C4-2B (cell line): ENCODE results near the gene TERC.
A peak's percentile ranks its signal among the peaks of the same experiment; 100 is the strongest.
"Not testable (repeated sequence)": the region's sequence is repeated elsewhere in the genome, so short reads cannot be mapped to it uniquely, and the experiment has no call there.

Experiments used
- H3K27ac ChIP-seq: fragments of 450-650 bp; 2 replicates; pipeline ENCODE4 v1.5.1; 2017
- ZFX ChIP-seq: fragments of 450-650 bp; IDR thresholded peaks from 2 replicates; pipeline ENCODE4 v1.6.1; 2017
- TF ChIP-seq, protein P1 (sequence below): fragments of 450-650 bp; conservative IDR thresholded peaks from 2 replicates; pipeline ENCODE4 v1.5.1; 2017; ENCODE audit warnings: mild to moderate bottlenecking

The TERC gene

DNA sequence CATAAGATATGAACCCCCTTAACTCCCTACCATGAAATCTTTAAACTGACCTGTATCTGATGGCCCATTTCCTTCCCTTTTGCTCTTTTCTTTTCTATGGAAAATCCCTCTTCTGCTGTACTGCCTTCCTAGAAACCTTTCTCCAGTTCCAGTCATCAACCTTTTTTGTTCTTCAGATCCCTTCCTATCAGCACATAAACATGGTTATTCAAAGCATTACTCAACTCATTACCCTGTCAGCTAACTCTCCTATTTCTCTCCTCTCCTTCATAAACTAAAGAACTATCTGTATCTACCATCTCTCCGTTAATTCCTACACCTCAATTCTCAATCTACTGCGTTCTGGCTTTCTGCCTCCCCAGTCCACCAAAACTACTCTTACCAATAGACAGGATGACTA, 13.0 kb downstream of the TERC start:
- H3K27ac ChIP-seq = no peak overlapping the region
- no peak for TF ChIP-seq ZFX
- TF ChIP-seq, protein P1, sequence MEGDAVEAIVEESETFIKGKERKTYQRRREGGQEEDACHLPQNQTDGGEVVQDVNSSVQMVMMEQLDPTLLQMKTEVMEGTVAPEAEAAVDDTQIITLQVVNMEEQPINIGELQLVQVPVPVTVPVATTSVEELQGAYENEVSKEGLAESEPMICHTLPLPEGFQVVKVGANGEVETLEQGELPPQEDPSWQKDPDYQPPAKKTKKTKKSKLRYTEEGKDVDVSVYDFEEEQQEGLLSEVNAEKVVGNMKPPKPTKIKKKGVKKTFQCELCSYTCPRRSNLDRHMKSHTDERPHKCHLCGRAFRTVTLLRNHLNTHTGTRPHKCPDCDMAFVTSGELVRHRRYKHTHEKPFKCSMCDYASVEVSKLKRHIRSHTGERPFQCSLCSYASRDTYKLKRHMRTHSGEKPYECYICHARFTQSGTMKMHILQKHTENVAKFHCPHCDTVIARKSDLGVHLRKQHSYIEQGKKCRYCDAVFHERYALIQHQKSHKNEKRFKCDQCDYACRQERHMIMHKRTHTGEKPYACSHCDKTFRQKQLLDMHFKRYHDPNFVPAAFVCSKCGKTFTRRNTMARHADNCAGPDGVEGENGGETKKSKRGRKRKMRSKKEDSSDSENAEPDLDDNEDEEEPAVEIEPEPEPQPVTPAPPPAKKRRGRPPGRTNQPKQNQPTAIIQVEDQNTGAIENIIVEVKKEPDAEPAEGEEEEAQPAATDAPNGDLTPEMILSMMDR = no peak

DNA sequence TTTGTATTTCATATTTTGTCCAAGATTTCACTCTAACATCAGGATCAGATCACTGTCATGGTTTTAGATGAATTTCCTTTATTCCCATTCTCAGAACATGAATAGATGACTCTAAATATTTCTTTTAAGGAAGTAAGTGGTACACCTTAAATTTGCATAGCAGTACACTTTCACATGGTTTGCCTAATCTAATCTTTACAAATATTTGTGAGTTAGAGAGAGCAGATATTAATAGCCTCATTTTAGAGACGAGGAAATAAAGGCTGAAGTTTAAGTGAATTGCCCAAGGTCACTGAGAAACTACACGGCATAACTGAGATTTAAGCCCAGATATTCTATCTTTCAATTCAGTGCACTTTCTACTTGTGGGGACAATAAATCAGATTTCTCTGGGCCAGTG, 14.2 kb downstream of the TERC start:
- H3K27ac ChIP-seq = no peak overlapping the region
- TF ChIP-seq, protein P1 = no peak

DNA sequence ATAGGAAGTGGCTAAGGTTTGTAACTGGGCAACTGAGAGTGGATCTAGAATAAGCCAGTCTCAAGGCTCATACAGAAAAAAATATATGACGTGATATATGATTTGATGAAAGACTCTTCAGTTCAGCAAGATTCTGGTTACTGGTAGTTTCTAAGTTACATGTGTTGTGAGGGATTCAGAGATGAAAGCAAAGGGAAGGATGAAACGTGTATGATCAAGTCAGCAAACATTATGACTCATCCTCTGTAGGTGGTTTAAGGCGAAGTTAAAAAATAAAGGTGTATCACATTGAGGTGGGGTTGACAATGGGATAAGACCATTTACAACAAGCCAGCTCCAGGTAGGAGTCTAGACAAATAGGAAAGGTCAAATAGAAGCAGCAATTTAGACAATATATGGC, 16.2 kb downstream of the TERC start:
- no peak overlapping the region for H3K27ac ChIP-seq
- TF ChIP-seq ZFX = no peak
- TF ChIP-seq, protein P1 = no peak

DNA sequence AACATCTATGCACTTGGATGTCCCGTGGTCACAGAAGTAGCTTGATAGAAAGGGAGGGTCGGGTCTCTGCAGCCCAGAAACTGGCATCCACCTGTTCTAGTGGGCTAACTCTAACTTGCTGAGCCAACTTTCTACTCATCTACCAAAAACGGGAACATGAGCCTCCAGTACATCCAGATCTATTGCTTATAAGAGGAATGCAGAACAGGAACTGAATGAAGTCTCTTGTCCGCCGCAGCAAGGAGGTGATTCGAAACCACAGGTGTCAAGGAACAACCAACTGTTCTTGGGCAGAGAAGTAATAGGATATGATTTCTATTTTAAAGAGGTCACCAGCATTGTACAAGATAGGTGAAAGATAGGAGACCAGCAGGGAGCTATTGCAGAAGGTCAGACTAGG, 17.9 kb downstream of the TERC start:
- TF ChIP-seq ZFX = no peak
- no peak overlapping the region for H3K27ac ChIP-seq

DNA sequence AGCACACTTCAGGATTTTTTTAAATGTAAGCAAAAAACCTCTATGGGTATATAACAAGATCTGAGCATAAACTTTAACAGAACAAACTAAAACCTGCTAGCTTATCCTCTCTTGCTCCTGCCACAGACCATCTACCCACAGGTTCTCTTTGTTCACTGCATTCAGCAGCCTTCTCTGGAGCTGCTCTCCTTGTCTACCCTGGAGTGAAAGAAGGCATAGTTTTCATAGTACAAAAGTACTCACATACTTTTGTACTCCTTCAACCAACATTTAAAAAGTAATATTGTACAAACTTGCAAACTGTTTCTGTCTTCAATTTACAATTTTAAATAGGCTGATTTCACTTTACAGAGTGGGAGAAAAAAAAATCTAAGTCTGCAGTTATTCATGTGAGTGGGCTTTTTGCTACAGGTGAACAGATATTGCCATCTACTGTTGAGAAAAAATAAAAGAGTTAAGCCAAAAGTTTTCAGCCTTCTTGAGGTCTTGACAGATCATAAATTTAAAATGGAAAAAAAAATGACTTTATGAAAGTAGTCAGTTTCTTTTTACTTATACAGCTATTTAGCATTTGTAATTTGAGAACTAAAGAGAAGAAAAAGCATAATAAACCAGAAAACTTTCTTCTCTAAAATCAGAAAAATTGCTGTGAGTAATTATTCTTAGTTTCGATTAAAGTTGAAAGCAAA, 20.4 kb downstream of the TERC start:
- H3K27ac ChIP-seq = no peak overlapping the region
- TF ChIP-seq, protein P1 = peak; percentile 86
- no peak for TF ChIP-seq ZFX

DNA sequence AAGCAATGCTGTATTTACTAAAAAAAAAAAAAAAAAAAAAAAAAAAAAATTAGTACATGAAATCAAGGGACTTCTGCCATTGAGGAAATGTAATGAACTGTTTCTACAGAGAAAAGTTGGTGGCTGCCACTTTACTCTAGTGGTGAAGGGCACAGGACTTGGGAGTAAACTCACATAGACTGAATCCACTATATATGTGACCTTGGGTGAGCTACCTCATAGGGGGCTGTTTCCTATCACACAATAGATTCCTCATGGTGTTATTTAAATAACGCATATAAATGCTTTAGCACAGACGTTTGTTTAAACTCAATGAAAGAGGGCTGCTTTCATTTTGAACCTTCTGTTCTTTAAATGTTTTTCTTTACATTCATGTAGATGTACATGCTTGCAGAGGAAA, 25.8 kb downstream of the TERC start:
- no peak overlapping the region for H3K27ac ChIP-seq
- TF ChIP-seq, protein P1 = no peak
- no peak for TF ChIP-seq ZFX

DNA sequence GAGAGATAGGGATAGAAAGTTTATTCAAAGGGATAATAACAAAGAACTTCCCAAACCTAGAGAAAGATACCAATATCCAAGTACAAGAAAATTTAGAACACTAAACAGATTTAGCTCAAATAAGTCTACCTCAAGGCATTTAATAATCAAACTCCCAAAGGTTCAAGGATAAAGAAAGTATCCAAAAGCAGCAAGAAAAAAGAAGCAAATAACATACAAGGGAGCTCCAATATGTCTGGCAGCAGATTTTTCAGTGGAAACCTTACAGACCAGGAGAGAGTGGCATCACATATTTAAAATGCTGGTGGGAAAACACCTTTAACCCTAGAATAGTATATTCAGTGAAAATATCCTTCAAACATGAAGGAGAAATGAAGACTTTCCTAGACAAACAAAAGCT, 33.0 kb downstream of the TERC start:
- not testable (repeated sequence) for H3K27ac ChIP-seq

DNA sequence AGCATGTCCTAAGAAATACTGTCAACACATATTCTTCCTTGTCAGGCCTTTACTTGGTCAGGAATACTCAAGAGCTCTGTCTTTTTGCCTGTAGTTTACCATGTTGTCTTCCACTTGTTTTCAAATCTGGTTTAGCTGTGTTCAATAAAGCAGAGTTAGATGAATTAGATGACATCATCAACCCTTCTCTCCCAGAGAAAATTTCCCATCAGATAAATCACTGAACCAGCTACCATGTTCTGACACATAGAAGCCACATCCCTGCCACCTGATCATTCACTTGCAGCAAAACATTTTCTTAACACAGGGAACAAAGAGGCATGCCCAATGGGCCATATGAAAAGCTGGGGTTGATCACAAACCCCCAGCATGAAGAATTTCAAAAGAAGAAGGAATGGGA, 42.1 kb downstream of the TERC start:
- TF ChIP-seq ZFX = no peak
- TF ChIP-seq, protein P1 = no peak
- H3K27ac ChIP-seq = no peak overlapping the region

DNA sequence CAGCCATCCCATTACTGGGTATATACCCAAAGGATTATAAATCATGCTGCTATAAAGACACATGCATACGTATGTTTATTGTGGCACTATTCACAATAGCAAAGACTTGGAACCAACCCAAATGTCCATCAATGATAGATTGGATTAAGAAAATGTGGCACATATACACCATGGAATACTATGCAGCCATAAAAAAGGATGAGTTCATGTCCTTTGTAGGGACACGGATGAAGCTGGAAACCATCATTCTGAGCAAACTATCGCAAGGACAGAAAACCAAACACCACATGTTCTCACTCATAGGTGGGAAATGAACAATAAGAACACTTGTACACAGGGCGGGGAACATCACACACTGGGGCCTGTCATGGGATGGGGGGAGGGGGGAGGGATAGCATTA, 46.4 kb downstream of the TERC start:
- H3K27ac ChIP-seq = not testable (repeated sequence)
